Measurements from ENCODE around the gene PRKCE.

Gene PRKCE

GRCh38 chr2:45634223-45634622 lies 17.3 kb upstream of the PRKCE start:
- TF ChIP-seq, protein P1, sequence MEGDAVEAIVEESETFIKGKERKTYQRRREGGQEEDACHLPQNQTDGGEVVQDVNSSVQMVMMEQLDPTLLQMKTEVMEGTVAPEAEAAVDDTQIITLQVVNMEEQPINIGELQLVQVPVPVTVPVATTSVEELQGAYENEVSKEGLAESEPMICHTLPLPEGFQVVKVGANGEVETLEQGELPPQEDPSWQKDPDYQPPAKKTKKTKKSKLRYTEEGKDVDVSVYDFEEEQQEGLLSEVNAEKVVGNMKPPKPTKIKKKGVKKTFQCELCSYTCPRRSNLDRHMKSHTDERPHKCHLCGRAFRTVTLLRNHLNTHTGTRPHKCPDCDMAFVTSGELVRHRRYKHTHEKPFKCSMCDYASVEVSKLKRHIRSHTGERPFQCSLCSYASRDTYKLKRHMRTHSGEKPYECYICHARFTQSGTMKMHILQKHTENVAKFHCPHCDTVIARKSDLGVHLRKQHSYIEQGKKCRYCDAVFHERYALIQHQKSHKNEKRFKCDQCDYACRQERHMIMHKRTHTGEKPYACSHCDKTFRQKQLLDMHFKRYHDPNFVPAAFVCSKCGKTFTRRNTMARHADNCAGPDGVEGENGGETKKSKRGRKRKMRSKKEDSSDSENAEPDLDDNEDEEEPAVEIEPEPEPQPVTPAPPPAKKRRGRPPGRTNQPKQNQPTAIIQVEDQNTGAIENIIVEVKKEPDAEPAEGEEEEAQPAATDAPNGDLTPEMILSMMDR (IDR thresholded peaks at IDR 0.05; ENCODE audit: unreplicated experiment in 3 of 3): no peak
- no peaks in the 10 kb centered on the region for H3K4me1 Mint-ChIP-seq
- no peak overlapping the region for H3K27ac Mint-ChIP-seq
- no peak overlapping the region for H3K4me3 Mint-ChIP-seq
- H3K27me3 Mint-ChIP-seq (ENCODE audit: low read depth): peaks cover 32% of the 10 kb centered on the region
- H3K36me3 Mint-ChIP-seq (ENCODE audit: low read depth): no peaks in the 10 kb centered on the region
- no peaks in the 10 kb centered on the region for H3K9me3 Mint-ChIP-seq

DNA sequence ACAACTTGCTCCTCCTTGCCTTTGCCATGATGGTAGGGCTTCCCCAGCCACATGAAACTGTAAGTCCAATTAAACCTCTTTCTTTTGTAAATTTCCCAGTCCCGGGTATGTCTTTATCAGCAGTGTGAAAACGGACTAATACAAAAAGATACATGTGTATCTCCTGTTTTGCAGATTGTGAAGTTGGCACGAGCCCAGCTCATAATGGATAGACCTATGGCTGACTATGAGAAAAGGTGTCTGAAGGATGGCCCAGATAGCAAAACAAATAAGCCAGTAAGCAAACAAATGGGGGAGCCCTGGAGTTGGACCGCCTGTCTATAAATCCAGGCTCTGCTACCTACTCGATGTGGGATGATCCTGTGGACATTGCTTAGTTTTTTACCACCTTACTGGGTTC lies 15.5 kb upstream of the PRKCE start:
- no peaks in the 10 kb centered on the region for H3K9me3 Mint-ChIP-seq
- H3K27me3 Mint-ChIP-seq (ENCODE audit: low read depth): peaks cover 47% of the 10 kb centered on the region
- TF ChIP-seq, protein P1 (IDR thresholded peaks at IDR 0.05; ENCODE audit: unreplicated experiment in 3 of 3): no peak
- no peaks in the 10 kb centered on the region for H3K4me1 Mint-ChIP-seq
- H3K4me3 Mint-ChIP-seq: no peak overlapping the region
- H3K27ac Mint-ChIP-seq: no peak overlapping the region
- H3K36me3 Mint-ChIP-seq (ENCODE audit: low read depth): no peaks in the 10 kb centered on the region

GRCh38 chr2:45637440-45637839 lies 14.0 kb upstream of the PRKCE start:
- Mint-ChIP-seq H3K27ac (no peak overlapping the region), H3K4me1 (no peaks in the 10 kb centered on the region), H3K36me3 (ENCODE audit: low read depth) (no peaks in the 10 kb centered on the region), H3K4me3 (no peak overlapping the region), H3K9me3 (no peaks in the 10 kb centered on the region), H3K27me3 (ENCODE audit: low read depth) (peaks cover 61% of the 10 kb centered on the region)
- TF ChIP-seq, protein P1 (IDR thresholded peaks at IDR 0.05; ENCODE audit: unreplicated experiment in 3 of 3): no peak

DNA sequence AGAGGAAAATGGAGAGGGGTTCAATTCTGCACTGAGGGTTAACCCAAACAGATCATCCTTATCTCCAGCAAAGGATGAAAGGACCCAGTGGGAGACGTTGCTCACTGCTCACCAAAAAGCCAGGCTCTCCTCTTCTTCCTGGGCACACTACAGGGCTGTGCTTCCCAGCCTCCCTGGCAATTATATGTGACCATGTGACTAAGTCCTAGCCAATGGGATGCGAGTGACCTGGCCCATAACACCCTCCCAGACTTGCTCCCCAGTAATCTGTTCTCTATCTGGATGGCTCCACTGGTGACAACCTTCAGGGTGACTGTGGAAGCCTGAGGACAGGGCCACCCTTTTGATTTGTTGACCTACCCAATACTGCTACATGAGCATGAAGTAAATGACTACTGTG lies 10.9 kb upstream of the PRKCE start:
- Mint-ChIP-seq H3K4me1 (peaks cover 4% of the 10 kb centered on the region), H3K4me3 (no peak overlapping the region), H3K27me3 (ENCODE audit: low read depth) (peaks cover 69% of the 10 kb centered on the region), H3K9me3 (no peaks in the 10 kb centered on the region), H3K36me3 (ENCODE audit: low read depth) (no peaks in the 10 kb centered on the region), H3K27ac (no peak overlapping the region)
- TF ChIP-seq, protein P1 (IDR thresholded peaks at IDR 0.05; ENCODE audit: unreplicated experiment in 3 of 3): no peak

- peaks cover 73% of the 10 kb centered on the region for H3K27me3 Mint-ChIP-seq (ENCODE audit: low read depth)
- H3K4me3 Mint-ChIP-seq: peak overlapping the region; percentile 70 to 79 (median 72)
- H3K36me3 Mint-ChIP-seq (ENCODE audit: low read depth): no peaks in the 10 kb centered on the region
- H3K9me3 Mint-ChIP-seq: no peaks in the 10 kb centered on the region
- no peak overlapping the region for H3K27ac Mint-ChIP-seq
- H3K4me1 Mint-ChIP-seq: peaks cover 15% of the 10 kb centered on the region
- TF ChIP-seq, protein P1 (IDR thresholded peaks at IDR 0.05; ENCODE audit: unreplicated experiment in 3 of 3): no peak
Measured at GRCh38 chr2:45643095-45643494, 8.4 kb upstream of the PRKCE start.

Measured in nephron (organoid).